GM18909 (cell line): ENCODE data around the gene GPAT3.
"Not testable (repeated sequence)": the region's sequence is repeated elsewhere in the genome, so short reads cannot be mapped to it uniquely, and the experiment has no call there.

Source experiments
- ATAC-seq: cut with Tn5 transposase; IDR thresholded peaks from one replicate; pipeline ENCODE4 v1.9.1; 2021; ENCODE audit warnings: mild to moderate bottlenecking; ENCODE audit not compliant: unreplicated experiment, poor library complexity

The GPAT3 gene

DNA sequence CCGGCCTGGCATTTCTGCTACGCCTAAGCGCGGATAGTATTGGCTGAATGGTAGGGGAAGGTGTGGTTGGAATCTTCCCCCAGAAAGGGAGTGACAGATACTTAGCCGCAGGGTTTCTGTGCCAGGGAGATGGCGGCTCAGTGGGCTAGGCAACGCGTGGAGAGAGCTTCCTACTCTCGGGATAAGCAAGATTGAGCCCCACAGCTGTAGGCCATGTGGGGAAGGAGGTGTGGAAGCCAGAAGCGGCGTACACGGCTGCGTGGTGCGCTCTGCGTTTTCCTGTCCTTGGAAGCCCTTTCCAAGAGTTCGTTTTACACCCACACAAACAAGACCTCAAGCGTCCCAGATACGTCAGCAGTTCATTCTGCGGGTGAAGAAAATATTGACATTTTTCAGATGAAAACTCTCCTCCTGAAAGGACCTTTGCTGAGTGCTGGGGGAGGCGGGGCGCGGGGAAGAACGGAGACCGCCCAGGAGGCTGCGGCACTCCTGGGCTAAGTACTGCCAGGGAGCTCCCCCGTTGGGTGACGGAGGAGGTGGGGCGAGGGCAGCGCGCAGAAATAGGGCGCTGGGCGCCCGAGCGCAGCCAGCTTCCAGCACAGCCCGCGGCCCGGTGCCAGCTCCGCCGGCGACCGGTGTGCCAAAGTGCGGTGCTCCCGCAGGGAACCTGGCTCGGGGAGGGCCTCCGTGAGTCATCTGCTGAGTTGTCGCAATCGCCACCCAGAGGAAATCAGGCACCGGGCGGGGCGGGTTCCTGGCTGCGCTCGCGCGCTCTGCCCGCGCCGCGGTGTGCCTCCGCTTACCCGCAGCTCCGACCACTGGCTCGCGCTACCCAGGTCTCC lies at the start of gene GPAT3:
Gene GPAT3 (plus strand): TSS at position 589 of the 842 bp plus-strand sequence. CDS start 515 bp downstream, outside the sequence.
- peak; percentile 74 for ATAC-seq

DNA sequence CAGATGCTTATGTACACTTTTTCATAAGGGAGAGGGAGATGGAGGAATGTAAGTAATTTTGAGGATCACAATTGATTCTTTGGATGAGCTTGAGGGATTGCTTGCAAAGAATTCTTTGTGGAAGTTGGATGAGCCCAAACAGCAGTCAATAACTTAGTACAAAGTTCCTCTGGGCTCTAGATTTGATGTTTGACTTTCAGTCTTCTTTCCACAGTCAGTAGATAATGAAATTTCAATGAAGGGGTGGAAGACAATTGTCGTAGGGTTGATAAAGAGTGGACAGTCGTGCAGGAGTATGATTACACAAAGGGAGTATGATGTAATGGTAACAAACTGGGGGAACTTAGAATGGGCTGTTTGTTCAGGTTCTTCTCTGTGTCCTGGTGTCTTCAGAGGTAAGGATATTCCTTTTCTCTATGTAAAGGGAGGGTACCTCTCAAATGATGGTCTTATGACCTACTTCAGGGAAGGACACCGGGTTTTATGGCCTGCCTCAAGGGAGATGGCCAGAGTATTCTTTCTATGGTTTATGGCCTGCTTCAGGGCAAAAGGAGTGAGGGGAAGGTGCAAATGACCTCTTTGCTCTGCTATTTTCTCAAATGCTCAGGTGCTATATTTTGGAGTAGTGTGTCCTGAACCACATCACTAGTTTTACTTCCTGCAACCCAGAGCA lies 49.3 kb upstream of the GPAT3 start:
- no peak for ATAC-seq

DNA sequence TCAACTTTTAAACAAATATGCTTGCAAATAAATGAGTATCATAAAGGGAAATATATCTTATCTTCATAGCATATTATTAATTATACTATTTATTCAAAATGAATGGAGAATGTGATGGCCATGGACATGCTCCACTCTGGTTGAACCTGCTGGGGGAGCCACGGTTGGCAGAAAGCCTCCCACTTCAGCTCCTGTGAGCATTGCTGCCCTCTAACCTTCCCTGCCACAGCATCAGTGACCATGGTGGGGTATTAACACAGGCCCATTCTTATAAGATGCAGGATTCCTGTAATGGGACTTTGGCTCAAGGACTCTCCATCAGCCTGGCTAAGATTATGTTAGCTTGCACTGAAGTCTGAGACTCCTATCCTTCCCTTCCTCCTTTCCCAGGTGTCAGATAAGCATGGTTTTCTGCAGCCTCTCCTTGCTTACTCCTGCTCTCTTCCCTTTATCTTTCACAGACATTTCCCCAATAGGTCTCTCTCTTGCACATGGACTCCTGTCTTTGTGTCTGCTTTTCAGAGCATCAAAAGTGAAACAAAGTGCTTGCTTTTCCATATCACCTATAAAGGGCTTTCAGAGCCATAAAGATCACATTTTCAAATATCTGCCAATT lies 46.1 kb upstream of the GPAT3 start:
- no peak for ATAC-seq

DNA sequence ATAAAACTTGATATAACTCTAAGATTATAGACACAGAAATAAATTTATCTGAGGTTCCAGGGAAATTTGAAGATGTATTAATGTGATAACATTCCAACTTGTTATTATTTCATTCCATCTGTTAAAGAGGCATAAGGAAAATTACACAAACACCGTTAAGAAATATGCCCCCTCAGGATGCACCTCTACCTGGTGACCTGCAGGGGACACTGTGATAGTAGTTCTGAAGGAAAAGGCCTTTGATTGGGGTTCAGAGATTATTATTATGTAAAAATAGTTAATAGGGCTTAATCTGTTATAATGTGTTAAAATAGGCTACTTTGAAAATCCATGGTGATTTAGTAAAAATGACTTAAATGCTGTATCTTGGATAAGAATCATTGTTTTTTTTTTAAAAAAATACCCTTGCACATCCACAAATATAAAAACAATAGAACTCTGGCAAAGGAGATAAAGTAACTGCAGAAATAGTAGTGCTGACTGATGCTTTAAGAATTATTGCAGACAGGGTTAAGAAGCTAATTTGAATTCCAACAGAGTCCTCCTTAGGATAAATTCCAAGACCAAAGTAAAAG lies 44.9 kb upstream of the GPAT3 start:
- ATAC-seq: peak; percentile 83

DNA sequence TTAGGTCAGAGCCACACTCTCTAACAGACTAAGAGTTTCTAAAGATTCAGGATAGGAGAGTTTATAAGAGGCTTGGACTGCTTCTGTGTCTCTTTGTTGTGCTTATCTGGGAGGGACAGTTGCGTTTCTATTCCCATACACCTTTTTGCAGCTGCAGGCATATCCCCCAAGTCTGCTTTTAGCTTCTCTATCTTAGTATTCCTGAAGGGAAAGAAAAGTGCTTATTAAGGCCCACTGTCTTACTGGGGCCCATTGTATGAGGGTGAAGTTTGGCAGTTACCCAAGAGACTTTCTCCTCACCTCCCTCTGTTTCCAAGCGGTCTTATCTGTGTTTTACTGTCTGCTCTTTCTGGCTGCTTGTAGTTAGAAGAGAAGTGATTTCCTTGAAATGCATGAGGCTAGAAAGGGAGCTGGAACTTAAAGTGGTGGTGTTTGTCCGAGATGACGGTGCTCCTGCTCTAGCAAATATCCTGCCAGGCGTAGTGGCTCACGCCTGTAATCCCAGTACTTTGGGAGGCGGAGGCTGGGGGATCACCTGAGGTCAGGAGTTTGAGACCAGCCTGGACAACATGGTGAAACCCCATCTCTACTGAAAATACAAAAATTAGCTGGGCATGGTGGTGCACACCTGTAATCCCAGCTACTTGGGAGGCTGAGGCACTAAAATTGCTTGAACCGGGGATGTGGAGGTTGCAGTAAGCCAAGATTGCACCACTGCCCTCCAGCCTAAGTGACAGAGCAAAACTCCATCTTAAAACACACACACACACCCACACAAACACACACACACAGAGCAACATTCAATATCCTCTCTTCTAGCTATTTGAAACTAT lies 39.6 kb upstream of the GPAT3 start:
- ATAC-seq: not testable (repeated sequence)

DNA sequence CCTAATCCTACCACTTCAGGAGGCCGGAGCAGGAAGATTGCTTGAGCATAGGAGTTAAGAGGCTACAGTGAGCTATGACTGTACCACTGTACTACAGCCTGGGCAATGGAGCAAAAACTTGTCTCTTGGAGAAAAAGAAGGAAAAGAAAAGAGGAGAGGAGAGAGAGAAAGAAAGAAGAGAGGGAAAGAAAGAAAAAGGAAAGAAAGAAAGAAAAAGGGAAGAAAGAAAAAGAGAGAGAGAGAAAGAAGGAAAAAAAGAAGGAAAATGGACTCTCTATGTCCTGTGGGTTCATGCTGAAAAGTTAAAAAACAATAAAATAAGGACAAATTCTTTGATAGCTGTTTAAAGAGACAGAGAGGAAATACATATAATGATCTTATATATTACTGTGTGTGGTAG lies 37.7 kb upstream of the GPAT3 start:
- no peak for ATAC-seq

DNA sequence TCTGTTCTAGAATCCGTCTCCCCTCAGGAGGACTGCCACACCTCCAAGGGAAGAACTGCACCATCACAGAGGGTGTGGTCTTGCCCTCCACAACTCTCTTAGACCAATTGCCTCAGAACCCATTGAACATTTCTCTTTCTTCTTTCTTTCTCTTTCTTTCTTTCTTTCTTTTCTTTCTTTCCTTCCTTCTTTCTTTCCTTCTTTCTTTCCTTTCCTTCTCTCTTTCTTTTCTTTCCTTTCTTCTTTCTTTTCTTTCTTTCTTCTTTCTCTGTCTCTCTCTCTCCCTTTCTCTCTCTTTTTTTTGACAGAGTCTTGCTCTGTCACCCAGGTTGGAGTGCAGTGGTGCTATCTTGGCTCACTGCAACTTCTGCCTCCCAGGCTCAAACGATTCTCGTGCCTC lies 34.2 kb upstream of the GPAT3 start:
- ATAC-seq: not testable (repeated sequence)

DNA sequence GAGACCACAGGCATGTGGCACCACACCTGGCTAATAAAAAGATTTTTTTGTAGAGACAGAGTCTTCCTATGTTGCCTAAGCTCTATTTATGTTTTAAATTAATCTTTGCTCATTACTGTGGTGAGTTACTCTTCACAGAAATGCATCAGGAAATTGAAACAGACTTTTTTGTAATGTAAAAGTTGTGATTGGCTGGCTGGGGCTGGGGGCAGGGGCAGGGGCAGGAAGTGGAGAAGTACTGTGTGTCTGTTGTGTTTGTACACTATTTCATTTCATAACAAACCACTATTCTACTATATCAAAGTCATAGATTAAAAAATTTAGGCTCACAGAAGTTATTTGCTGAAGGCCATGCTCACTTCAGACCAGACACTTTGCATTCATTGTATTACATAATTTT lies 31.9 kb upstream of the GPAT3 start:
- ATAC-seq: no peak

DNA sequence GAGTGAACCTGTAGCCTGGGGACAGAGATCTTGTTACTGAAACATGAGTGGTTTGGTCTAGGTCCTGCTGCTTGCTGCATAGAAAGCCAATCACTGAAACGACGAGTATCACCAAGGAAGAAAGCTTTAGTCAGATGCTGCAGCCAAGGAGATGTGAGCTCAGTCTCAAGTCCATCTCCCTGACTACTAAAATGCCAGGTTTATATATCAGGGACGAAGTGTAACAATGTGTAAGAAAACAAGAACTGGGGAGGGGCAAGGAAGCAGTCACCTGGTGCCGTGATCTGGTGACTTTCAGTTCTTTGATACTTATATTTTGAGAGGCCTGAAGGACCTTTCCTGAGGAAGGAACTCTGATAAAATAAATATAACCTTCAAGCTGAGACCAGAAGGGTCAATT lies 31.4 kb upstream of the GPAT3 start:
- ATAC-seq: no peak

DNA sequence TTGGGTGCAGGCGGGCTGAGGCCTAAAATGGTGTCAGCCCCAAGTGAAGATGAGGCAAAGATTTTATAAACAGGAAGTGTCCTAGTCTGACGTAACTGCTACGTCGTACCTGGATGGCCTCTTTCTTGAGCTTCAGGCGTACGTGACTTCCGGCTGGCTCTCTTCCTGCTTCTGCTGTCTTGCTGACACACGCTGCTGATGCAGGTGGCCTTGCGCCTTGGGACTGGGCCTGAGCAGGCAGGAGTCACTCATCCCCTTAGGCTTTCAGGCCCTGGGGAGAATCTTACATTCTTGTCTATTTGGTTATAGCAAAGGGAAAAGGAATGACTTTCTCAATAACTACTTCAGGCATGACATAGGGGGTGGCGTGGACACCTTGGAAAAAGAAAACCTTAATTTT lies 30.9 kb upstream of the GPAT3 start:
- no peak for ATAC-seq

DNA sequence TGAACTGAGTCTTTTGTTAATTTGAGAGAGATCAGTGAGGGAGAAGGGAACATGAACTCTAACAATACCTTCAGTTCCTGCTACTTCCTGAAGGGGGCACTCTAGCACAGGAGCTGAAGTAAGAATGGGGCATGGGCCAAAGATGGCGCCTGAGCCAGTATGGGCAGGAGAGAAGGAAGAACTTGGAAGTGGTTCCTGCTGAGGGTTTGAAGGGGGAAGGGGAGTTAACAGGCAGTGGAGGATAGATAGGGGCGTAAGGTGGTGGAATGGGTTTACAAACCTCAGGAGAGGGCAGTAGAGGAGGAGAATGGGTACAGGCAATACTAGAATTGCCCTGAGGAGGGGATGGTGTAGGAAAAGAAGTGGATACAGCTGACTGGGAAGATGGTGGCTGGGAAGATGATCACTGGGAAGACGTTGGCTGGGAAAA lies 26.7 kb upstream of the GPAT3 start:
- not testable (repeated sequence) for ATAC-seq

DNA sequence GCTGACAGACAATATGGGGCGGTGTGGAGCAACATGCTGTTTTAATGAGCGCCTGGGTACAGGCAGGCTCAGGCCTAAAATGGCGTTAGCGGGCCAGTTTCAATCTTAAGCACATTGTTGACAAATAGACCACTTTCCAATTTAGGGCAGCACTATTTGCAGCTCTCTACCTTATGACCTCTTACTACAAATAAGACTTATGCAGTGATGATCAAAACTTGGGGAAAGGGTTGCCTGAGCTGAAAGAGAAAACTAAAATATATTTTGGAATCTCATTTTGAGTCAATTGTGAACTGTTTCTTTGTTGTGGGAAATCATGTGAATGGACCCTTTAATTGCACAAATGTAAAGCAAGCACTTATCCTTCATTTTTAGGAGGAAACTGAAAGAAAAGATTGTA lies 25.5 kb upstream of the GPAT3 start:
- no peak for ATAC-seq

DNA sequence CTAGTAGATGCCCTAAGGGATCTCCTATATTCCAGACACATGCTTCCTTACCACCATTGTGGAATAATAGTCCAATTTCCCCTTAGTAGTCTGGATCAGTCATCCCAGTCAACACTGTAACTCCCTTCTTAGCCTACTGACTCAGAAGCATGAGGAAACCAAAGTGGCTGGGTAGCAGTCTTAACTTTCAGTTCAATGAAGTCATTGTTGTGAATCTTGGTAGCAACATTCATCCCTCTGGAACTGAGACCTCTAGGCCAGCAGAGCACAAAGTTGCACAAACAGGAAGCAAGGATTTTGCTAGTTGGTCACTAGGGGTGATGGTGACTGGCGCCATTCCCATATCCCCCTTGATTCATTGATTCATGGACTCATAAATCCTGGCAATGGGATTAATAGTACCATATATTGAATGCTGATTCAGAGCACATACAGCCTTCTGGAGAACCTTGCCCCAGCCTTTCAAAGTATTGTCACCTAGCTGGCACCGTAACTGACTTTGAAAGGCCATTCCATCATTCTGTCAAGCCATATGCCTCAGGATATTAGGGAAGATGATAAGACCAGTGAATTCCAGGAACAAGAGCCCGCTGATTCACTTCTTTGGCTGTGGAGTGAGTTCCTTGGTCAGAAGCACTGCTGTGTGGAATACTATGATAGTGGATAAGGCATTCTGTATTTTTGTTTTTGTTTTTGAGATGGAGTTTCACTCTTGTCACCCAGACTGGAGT lies 19.7 kb upstream of the GPAT3 start:
- no peak for ATAC-seq

DNA sequence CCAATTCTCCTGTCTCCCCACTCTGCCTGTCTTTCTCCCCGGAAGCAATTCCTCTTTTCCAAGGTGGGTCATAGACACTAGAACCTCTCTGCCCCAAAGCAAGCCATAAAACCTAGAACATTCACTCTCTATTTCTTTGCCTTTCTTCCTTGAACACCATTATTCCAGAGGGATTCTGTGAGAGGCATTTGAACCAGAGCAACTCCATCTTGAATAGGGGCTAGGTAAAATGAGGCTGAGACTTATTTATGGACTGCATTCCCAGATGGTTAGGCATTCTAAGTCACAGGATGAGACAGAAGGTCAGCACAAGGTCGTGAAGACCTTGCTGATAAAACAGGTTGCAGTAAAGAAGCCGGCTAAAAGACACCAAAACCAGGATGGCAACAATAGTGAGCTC lies 13.7 kb upstream of the GPAT3 start:
- no peak for ATAC-seq

DNA sequence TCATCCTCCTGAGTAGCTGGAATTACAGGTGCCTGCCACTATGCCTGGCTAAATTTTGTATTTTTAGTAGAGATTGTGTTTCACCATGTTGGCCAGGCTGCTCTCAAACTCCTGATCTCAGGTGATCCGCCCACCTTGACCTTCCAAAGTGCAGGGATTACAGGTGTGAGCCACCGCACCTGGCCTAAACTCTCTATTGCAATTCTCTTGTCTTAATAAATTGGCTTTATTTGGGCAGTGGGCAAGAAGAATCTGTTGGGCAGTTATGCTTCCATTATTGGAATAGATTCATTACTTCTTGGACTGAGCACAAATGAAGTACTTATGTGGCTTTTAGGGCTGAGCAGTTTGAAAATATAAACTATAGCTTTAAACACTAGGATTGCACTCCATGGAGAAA lies 8.2 kb upstream of the GPAT3 start:
- no peak for ATAC-seq

DNA sequence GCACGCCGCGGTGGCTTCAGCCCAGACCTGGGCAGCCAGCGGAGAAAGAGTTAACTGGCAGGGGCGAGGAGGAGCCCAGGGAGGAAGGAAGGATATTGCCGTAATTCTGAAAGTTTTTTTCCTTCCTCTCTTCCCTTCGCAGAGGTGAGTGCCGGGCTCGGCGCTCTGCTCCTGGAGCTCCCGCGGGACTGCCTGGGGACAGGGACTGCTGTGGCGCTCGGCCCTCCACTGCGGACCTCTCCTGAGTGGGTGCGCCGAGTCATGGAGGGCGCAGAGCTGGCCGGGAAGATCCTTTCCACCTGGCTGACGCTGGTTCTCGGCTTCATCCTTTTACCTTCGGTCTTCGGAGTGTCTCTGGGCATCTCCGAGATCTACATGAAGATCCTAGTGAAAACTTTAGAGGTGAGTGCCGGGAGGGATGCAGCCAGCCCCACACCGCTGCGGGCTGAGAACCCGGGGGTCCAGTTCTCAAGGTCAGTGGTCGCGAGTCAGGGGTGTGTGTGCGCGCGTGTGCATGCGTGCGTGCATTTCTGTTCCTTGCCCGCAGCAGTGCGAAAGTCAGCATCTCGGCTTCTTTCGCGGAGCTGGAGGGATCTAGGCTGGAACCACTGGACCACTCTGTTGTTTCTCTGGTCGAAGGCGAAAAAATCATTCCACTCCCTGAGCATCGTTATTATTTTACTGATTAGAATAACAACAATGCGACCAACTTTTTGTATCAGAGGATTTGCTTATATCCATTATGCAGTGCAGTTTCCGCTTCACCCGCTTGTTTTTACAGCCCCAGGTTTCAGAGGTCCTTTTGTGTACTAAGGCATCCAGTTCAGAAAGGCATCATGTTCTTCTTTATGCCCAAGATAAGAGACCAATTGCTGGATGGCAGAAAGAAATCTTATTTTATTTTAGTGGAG lies 709 bp downstream of the GPAT3 start:
- ATAC-seq: peak; percentile 23

DNA sequence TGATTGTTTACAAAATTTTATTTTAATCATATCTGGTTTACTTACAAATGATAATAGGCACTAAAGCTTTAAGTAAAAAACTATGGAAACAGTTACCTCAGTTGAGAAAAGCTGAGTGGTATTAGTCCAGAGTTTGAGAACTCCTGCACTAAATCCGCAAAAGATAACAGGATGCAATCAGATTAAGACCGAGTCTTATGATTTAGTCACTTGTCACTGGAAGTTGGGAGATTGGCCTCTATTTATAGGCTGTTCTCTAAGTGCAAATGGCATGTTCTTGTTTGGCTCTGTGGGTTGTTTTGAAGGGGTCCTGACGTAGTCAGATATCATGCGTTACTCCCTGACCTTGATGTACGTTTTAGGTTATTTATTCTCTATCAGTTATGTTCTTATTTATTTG lies 6.3 kb downstream of the GPAT3 start:
- ATAC-seq: no peak

DNA sequence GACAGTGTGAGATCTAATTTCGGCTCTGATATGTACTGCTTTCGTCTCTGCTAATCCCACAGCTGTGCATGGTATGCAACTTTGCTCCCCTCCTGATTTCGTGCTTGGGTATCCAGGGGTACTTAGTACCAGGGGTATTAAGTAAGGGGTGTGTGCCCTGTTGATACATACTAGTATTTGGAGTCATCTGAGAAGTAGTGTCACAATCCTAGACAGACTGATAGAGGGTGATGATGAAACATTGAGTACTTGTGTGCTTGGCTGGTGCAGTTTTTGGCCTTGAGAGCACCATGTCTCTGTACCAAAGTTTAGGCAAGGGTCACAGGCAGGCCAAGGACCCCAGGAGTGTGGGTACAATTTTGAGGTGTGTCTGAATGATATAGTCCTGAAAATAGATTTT lies 10.9 kb downstream of the GPAT3 start:
- ATAC-seq: no peak
